ENCODE results near the gene MAML2. TPM values are rescaled to one million over a fixed set of nuclear protein-coding genes. Genes with fewer than 3 reads are reported as not detected.

The MAML2 gene
- total RNA-seq, 1 donor from 2014 or later = 18.7 TPM

- Mint-ChIP-seq H3K27me3 (ENCODE audit: low read depth) (no peaks in the 10 kb centered on the region), H3K4me1 (peaks cover 56% of the 10 kb centered on the region), H3K4me3 (peak overlapping the region; percentile 87), H3K36me3 (ENCODE audit: low read depth) (peaks cover 2% of the 10 kb centered on the region), H3K9me3 (peaks cover 2% of the 10 kb centered on the region), H3K27ac (ENCODE audit: unreplicated experiment) (peak overlapping the region; percentile 98)
- TF ChIP-seq CTCF (conservative IDR thresholded peaks at IDR 0.05) = no peak
- DNase-seq (ENCODE audit: low read depth, low spot score) = peak; percentile 84
Observed at GRCh38 chr11:96242971-96243647, 99.9 kb downstream of the MAML2 start.

DNA sequence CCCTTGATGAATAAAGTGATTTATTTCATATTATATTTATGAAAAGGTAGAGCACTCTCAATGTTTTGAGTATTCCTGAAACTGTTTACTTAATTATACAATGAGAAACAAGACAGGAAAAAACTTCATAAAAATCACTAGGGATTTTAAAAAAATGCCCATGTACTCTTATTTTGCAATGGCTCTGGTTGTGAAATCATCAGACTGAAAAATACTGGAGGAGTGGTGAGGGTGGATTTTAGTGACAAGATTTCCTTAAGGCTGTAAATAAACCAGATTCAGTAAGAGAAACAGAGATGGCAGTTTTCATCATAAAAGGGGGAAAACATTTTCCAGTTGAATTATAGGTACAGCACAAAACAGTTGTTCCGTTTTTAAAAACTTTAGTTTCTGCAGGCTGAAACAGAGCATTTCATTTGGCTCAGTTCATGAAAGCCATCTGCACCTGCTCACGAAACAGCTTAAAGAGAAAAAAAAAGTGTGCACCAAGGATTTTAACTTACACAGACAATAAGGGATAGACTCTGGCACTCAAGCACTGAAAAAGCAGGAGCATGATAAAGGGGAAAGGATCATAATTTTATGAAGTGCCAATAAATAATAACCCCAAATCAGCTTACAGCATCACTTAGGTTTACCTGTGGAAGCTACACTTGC is 100.7 kb downstream of the MAML2 start:
- peaks cover 2% of the 10 kb centered on the region for H3K36me3 Mint-ChIP-seq (ENCODE audit: low read depth)

DNA sequence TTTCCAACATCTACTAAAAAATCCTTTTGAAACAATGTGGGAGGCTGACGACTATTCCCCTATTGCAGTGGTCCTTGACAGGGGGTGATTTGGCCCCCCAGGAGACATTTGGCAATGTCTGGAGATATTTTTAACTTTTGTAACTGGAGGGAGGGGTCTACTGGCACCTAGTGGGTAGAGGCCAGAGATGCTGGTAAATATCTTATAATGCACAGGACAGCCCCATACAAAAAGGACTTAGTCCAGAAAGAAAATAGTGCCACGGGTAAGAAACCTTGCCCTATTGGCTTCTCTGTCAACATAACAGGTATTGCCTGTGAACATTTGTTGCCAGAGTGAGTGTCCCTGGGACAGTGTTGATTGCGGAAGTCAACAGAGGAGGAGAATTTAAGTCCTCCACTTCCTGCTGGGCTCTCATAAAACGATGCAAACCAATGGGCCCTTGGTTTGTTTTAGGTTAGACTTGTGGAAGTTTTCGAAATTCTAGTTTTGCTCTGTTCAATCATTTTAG is 101.6 kb downstream of the MAML2 start:
- Mint-ChIP-seq H3K27ac (ENCODE audit: unreplicated experiment) (peak overlapping the region; percentile 79), H3K9me3 (no peaks in the 10 kb centered on the region), H3K27me3 (ENCODE audit: low read depth) (no peaks in the 10 kb centered on the region), H3K4me1 (peaks cover 43% of the 10 kb centered on the region), H3K36me3 (ENCODE audit: low read depth) (no peaks in the 10 kb centered on the region), H3K4me3 (peak overlapping the region; percentile 32)
- no peak for DNase-seq (ENCODE audit: low read depth, low spot score)
- peak; percentile 35 for TF ChIP-seq CTCF (conservative IDR thresholded peaks at IDR 0.05)

More for the DNA sequence above, 100.7 kb downstream of the MAML2 start:
- Mint-ChIP-seq H3K9me3 (peaks cover 2% of the 10 kb centered on the region), H3K4me1 (peaks cover 51% of the 10 kb centered on the region), H3K27me3 (ENCODE audit: low read depth) (no peaks in the 10 kb centered on the region), H3K4me3 (peak overlapping the region; percentile 35), H3K27ac (ENCODE audit: unreplicated experiment) (peak overlapping the region; percentile 94)
- DNase-seq (ENCODE audit: low read depth, low spot score) = no peak
- TF ChIP-seq CTCF (conservative IDR thresholded peaks at IDR 0.05) = no peak

DNA sequence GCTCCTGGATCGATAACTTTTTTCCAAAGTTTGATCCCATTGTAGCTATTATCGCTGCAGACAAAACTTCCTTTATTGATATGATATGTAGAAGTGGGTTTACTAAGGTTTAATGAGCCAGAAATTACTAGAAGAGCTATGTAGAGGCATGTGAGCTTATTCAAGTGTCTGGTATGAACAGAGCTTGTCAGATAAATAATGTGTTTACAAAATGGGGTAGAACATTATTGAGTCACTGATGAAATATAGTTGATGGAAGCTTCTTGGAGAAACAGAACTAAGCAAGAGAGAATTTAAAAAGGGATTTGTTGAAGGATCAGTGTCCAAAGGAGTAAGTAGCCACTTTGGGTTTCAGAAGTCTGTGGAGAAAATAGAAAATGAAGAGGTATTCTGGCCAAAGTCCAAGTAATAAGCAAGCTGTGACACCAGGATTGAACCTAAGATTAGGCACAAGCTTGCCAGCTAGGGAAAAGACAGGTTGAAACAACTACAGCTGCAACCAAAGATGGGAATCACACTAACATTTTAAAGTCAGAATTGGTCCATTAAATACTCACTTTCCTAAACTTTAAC is 104.3 kb downstream of the MAML2 start:
- Mint-ChIP-seq H3K4me3 (no peak overlapping the region), H3K27me3 (ENCODE audit: low read depth) (no peaks in the 10 kb centered on the region), H3K9me3 (no peaks in the 10 kb centered on the region), H3K27ac (ENCODE audit: unreplicated experiment) (no peak overlapping the region), H3K4me1 (peaks cover 42% of the 10 kb centered on the region), H3K36me3 (ENCODE audit: low read depth) (no peaks in the 10 kb centered on the region)
- no peak for TF ChIP-seq CTCF (conservative IDR thresholded peaks at IDR 0.05)
- no peak for DNase-seq (ENCODE audit: low read depth, low spot score)

GRCh38 chr11:96237766-96238266 is 105.2 kb downstream of the MAML2 start:
- Mint-ChIP-seq H3K27me3 (ENCODE audit: low read depth) (no peaks in the 10 kb centered on the region), H3K9me3 (no peaks in the 10 kb centered on the region), H3K4me1 (peaks cover 34% of the 10 kb centered on the region), H3K27ac (ENCODE audit: unreplicated experiment) (no peak overlapping the region), H3K4me3 (no peak overlapping the region), H3K36me3 (ENCODE audit: low read depth) (no peaks in the 10 kb centered on the region)
- DNase-seq (ENCODE audit: low read depth, low spot score) = no peak
- TF ChIP-seq CTCF (conservative IDR thresholded peaks at IDR 0.05) = no peak
